ENCODE data around the gene LOXHD1.

Gene LOXHD1

DNA sequence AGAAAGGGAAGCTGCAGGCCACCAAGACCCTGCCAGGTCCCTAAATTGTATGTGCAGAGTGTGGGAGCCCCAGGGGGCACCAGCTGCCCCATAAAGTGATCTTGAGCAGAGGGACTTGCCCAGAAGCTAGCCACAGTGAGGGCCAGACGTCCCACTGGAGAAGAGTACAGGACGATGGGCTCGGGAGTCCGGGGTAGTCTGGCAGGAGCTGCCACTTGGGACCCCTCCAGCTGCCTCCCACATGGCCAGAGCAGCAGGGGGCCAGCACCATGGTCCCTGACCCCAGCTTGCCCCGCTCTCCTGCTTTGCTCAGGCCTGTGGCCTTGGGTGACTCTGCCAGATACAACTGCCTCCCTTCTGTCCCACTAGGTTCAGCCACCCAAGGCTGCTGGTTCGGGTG lies 11.7 kb upstream of the LOXHD1 start:
- Histone ChIP-seq H3K27me3 (ENCODE audit: control insufficient read depth in 1 of 2, insufficient read depth in 2 of 2, low read length in 2 of 2) (no peaks in the 10 kb centered on the region), H3K4me1 (ENCODE audit: control insufficient read depth, insufficient read depth, low read length) (no peaks in the 10 kb centered on the region), H3K9me3 (ENCODE audit: control insufficient read depth in 2 of 2, low read length in 2 of 2) (no peaks in the 10 kb centered on the region), H3K27ac (ENCODE audit: low read length) (no peak overlapping the region), H3K9ac (ENCODE audit: low read length in 2 of 2) (no peak overlapping the region), H3K36me3 (ENCODE audit: control insufficient read depth in 2 of 2, insufficient read depth in 2 of 2, low read length in 2 of 2) (no peaks in the 10 kb centered on the region), H3K4me3 (ENCODE audit: low read length in 2 of 2) (no peak overlapping the region)

- no peaks in the 10 kb centered on the region for H3K27me3 ChIP-seq (ENCODE audit: control insufficient read depth in 1 of 2, insufficient read depth in 2 of 2, low read length in 2 of 2)
- H3K9me3 ChIP-seq (ENCODE audit: control insufficient read depth in 2 of 2, low read length in 2 of 2): no peaks in the 10 kb centered on the region
- H3K27ac ChIP-seq (ENCODE audit: low read length): no peak overlapping the region
- no peaks in the 10 kb centered on the region for H3K36me3 ChIP-seq (ENCODE audit: control insufficient read depth in 2 of 2, insufficient read depth in 2 of 2, low read length in 2 of 2)
- no peak overlapping the region for H3K9ac ChIP-seq (ENCODE audit: low read length in 2 of 2)
- H3K4me3 ChIP-seq (ENCODE audit: low read length in 2 of 2): no peak overlapping the region
- H3K4me1 ChIP-seq (ENCODE audit: control insufficient read depth, insufficient read depth, low read length): no peaks in the 10 kb centered on the region
Observed at GRCh38 chr18:46668135-46668534, 11.1 kb upstream of the LOXHD1 start.

GRCh38 chr18:46663539-46663938 lies 6.5 kb upstream of the LOXHD1 start:
- no peak overlapping the region for H3K9ac ChIP-seq (ENCODE audit: low read length in 2 of 2)
- no peak overlapping the region for H3K27ac ChIP-seq (ENCODE audit: low read length)
- no peaks in the 10 kb centered on the region for H3K4me1 ChIP-seq (ENCODE audit: control insufficient read depth, insufficient read depth, low read length)
- H3K36me3 ChIP-seq (ENCODE audit: control insufficient read depth in 2 of 2, insufficient read depth in 2 of 2, low read length in 2 of 2): no peaks in the 10 kb centered on the region
- H3K4me3 ChIP-seq (ENCODE audit: low read length in 2 of 2): no peak overlapping the region
- no peaks in the 10 kb centered on the region for H3K27me3 ChIP-seq (ENCODE audit: control insufficient read depth in 1 of 2, insufficient read depth in 2 of 2, low read length in 2 of 2)
- no peaks in the 10 kb centered on the region for H3K9me3 ChIP-seq (ENCODE audit: control insufficient read depth in 2 of 2, low read length in 2 of 2)

DNA sequence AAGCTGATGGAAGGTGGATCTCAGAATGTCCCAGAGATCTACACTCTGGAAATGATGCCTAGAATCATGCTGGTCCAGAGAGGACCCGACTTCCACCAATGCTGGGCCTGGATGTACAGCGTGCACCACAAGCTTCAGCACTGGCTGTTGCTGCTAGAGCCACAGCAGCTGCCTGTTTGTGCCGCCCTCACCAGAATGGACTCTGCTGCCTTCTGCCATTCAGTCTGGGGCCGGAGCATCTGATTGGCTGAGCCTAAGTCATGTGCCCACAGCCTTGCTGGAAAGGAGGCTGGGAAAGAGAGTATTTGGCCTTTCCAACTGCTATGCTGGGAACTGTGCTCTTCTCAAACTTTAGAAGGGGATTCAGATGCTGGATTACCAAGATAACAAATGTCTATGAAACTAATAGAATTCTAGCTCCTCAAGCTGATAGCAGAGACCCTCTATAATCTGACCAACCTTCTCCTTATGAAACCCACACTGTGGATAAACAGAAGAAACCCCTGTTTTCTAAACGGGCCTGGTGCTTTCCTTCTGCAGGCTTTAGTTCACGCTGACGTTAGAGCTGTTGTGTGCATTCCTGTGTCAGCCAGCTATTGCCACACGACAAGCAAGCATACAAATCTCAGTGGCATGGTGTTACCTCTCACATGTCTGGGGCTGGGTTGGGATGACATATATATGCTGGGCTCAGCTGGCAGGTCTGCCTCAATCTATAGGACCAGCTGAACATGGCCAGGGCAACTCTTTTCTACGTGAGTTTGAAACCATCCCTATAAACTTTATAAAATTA lies 4.1 kb upstream of the LOXHD1 start:
- Histone ChIP-seq H3K36me3 (ENCODE audit: control insufficient read depth in 2 of 2, insufficient read depth in 2 of 2, low read length in 2 of 2) (no peaks in the 10 kb centered on the region), H3K27me3 (ENCODE audit: control insufficient read depth in 1 of 2, insufficient read depth in 2 of 2, low read length in 2 of 2) (no peaks in the 10 kb centered on the region), H3K27ac (ENCODE audit: low read length) (no peak overlapping the region), H3K9me3 (ENCODE audit: control insufficient read depth in 2 of 2, low read length in 2 of 2) (no peaks in the 10 kb centered on the region), H3K9ac (ENCODE audit: low read length in 2 of 2) (no peak overlapping the region), H3K4me3 (ENCODE audit: low read length in 2 of 2) (no peak overlapping the region), H3K4me1 (ENCODE audit: control insufficient read depth, insufficient read depth, low read length) (no peaks in the 10 kb centered on the region)

- H3K4me3 ChIP-seq (ENCODE audit: low read length in 2 of 2): no peak overlapping the region
- H3K27me3 ChIP-seq (ENCODE audit: control insufficient read depth in 1 of 2, insufficient read depth in 2 of 2, low read length in 2 of 2): no peaks in the 10 kb centered on the region
- H3K27ac ChIP-seq (ENCODE audit: low read length): no peak overlapping the region
- H3K9me3 ChIP-seq (ENCODE audit: control insufficient read depth in 2 of 2, low read length in 2 of 2): no peaks in the 10 kb centered on the region
- no peaks in the 10 kb centered on the region for H3K36me3 ChIP-seq (ENCODE audit: control insufficient read depth in 2 of 2, insufficient read depth in 2 of 2, low read length in 2 of 2)
- H3K4me1 ChIP-seq (ENCODE audit: control insufficient read depth, insufficient read depth, low read length): no peaks in the 10 kb centered on the region
- H3K9ac ChIP-seq (ENCODE audit: low read length in 2 of 2): no peak overlapping the region
Observed at GRCh38 chr18:46659484-46659883, 2.5 kb upstream of the LOXHD1 start.

DNA sequence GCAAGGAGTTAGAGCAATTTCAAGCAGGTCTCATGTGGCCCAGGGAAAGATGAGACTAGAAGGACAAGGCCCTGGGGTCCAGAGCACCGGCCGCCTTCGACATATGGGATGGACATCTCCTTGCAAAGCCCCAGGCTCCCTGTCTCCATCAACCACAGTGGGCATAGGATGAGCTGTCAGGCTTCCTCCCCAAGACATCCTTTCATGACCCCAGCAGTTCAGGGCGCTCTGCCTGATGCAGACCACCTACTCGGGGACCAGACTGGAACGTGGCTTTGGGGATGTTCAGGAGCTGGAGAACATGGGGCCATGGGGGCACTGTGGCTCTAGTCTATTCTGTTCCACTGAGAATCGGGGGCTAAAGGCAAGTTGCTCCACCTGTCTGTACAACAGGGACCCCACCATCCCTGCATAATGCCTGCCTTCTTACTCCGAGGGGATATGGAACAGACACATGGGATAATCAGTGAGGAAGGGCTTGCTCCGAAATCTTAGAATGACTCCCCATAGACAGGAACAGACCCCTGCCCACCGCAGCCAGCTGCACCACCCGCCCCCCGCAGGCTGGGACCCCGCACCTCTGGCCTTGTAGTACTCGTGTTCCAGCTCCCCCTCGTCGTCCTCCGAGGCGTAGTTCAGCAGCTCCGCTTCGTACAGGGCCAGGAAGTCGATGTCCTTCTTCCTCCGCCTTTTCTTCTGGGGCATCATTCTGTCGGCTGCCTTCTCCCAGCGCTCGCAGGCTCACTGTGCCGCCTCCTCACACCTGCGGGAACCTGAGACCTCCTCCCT lies 500 bp downstream of the LOXHD1 start:
- Histone ChIP-seq H3K36me3 (ENCODE audit: control insufficient read depth in 2 of 2, insufficient read depth in 2 of 2, low read length in 2 of 2) (no peaks in the 10 kb centered on the region), H3K9ac (ENCODE audit: low read length in 2 of 2) (no peak overlapping the region), H3K27ac (ENCODE audit: low read length) (no peak overlapping the region), H3K4me1 (ENCODE audit: control insufficient read depth, insufficient read depth, low read length) (no peaks in the 10 kb centered on the region), H3K9me3 (ENCODE audit: control insufficient read depth in 2 of 2, low read length in 2 of 2) (no peaks in the 10 kb centered on the region), H3K27me3 (ENCODE audit: control insufficient read depth in 1 of 2, insufficient read depth in 2 of 2, low read length in 2 of 2) (no peaks in the 10 kb centered on the region), H3K4me3 (ENCODE audit: low read length in 2 of 2) (no peak overlapping the region)

DNA sequence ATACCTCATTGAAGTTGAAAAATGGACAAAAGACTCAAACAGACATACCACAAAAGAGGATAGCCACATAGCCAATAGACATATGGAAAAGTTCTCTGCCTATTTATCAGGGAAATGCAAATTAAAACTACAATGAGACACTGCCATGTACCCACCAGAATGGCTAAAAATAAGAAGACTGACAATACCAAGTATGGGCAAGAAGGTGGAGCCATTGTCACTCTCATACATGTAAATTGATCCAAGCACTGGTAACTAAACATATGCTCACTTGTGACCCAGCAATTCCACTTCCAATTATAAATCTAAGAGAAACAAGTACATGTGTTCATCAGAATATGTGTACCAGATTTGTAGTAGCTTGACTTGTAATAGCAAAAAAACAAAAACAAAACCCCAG lies 4.6 kb downstream of the LOXHD1 start:
- no peaks in the 10 kb centered on the region for H3K9me3 ChIP-seq (ENCODE audit: control insufficient read depth in 2 of 2, low read length in 2 of 2)
- H3K9ac ChIP-seq (ENCODE audit: low read length in 2 of 2): no peak overlapping the region

DNA sequence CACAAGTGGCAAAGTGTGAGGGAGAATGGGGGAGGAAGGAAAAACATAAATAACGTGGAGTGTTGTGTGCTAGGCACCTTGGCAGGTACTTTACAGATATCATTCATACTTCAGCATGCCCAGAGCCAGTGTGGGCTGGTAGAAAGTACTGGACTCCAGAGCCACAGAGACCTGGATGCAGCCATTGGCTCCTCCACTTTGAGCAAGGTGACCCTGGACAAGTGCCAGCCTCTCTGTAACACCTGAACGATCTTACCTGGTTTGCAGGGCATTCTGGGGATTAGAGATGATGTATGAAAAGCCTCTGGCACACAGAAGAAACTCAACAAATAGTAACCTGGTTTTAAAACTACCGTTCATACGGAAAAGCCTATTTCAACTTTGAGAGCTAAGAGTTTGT lies 6.3 kb downstream of the LOXHD1 start:
- H3K27ac ChIP-seq (ENCODE audit: low read length): no peak overlapping the region
- H3K4me1 ChIP-seq (ENCODE audit: control insufficient read depth, insufficient read depth, low read length): no peaks in the 10 kb centered on the region
- H3K9me3 ChIP-seq (ENCODE audit: control insufficient read depth in 2 of 2, low read length in 2 of 2): no peaks in the 10 kb centered on the region
- no peak overlapping the region for H3K4me3 ChIP-seq (ENCODE audit: low read length in 2 of 2)
- no peaks in the 10 kb centered on the region for H3K36me3 ChIP-seq (ENCODE audit: control insufficient read depth in 2 of 2, insufficient read depth in 2 of 2, low read length in 2 of 2)
- H3K9ac ChIP-seq (ENCODE audit: low read length in 2 of 2): no peak overlapping the region
- no peaks in the 10 kb centered on the region for H3K27me3 ChIP-seq (ENCODE audit: control insufficient read depth in 1 of 2, insufficient read depth in 2 of 2, low read length in 2 of 2)

More for the DNA sequence above, 4.6 kb downstream of the LOXHD1 start:
- Histone ChIP-seq H3K4me3 (ENCODE audit: low read length in 2 of 2) (no peak overlapping the region), H3K27me3 (ENCODE audit: control insufficient read depth in 1 of 2, insufficient read depth in 2 of 2, low read length in 2 of 2) (no peaks in the 10 kb centered on the region), H3K4me1 (ENCODE audit: control insufficient read depth, insufficient read depth, low read length) (no peaks in the 10 kb centered on the region), H3K36me3 (ENCODE audit: control insufficient read depth in 2 of 2, insufficient read depth in 2 of 2, low read length in 2 of 2) (no peaks in the 10 kb centered on the region), H3K27ac (ENCODE audit: low read length) (no peak overlapping the region)

GRCh38 chr18:46649071-46649862 lies 7.8 kb downstream of the LOXHD1 start:
- Histone ChIP-seq H3K27ac (ENCODE audit: low read length) (no peak overlapping the region), H3K9me3 (ENCODE audit: control insufficient read depth in 2 of 2, low read length in 2 of 2) (no peaks in the 10 kb centered on the region), H3K4me1 (ENCODE audit: control insufficient read depth, insufficient read depth, low read length) (no peaks in the 10 kb centered on the region), H3K36me3 (ENCODE audit: control insufficient read depth in 2 of 2, insufficient read depth in 2 of 2, low read length in 2 of 2) (no peaks in the 10 kb centered on the region), H3K9ac (ENCODE audit: low read length in 2 of 2) (no peak overlapping the region), H3K4me3 (ENCODE audit: low read length in 2 of 2) (no peak overlapping the region), H3K27me3 (ENCODE audit: control insufficient read depth in 1 of 2, insufficient read depth in 2 of 2, low read length in 2 of 2) (no peaks in the 10 kb centered on the region)

GRCh38 chr18:46646468-46646867 lies 10.6 kb downstream of the LOXHD1 start:
- H3K4me3 ChIP-seq (ENCODE audit: low read length in 2 of 2): no peak overlapping the region

More at GRCh38 chr18:46646468-46646867, 10.6 kb downstream of the LOXHD1 start:
- Histone ChIP-seq H3K27ac (ENCODE audit: low read length) (no peak overlapping the region), H3K4me1 (ENCODE audit: control insufficient read depth, insufficient read depth, low read length) (no peaks in the 10 kb centered on the region), H3K27me3 (ENCODE audit: control insufficient read depth in 1 of 2, insufficient read depth in 2 of 2, low read length in 2 of 2) (no peaks in the 10 kb centered on the region), H3K9me3 (ENCODE audit: control insufficient read depth in 2 of 2, low read length in 2 of 2) (no peaks in the 10 kb centered on the region), H3K36me3 (ENCODE audit: control insufficient read depth in 2 of 2, insufficient read depth in 2 of 2, low read length in 2 of 2) (no peaks in the 10 kb centered on the region), H3K9ac (ENCODE audit: low read length in 2 of 2) (no peak overlapping the region)
